CD14-positive monocyte (primary cell): Measurements from ENCODE around the gene PLPPR3. TPM values are rescaled to one million over a fixed set of nuclear protein-coding genes. Genes with fewer than 3 reads are reported as not detected.

Experiments
- DNase-seq, 3 donors: peaks; one replicate each; pipeline ENCODE4 v3.0.0-alpha.2; 2011 to 2022
- H2AFZ ChIP-seq: 2 replicates; pipeline ENCODE4 v1.6.0; 2012; ENCODE audit warnings: mild to moderate bottlenecking, low read depth, low read length, inconsistent platforms; ENCODE audit not compliant: insufficient read depth, poor library complexity, severe bottlenecking
- H3K27ac ChIP-seq, 2 donors: 1 replicate in 1 of 2; 2 replicates in 1 of 2; pipeline ENCODE4 v1.5.1; 2012 to 2013; ENCODE audit warnings: low read length in 2 of 2, control low read depth in 1 of 2, inconsistent platforms in 1 of 2, low read depth in 1 of 2, mild to moderate bottlenecking in 1 of 2
- H3K27me3 ChIP-seq, 2 donors: one replicate each; pipeline versions ENCODE4 v1.6.0 to v1.6.1; 2011 to 2013; ENCODE audit warnings: low read length in 2 of 2; ENCODE audit not compliant: control insufficient read depth in 2 of 2, insufficient read depth in 2 of 2
- H3K36me3 ChIP-seq, 2 donors: replicated peaks in 1 of 2; 1 replicate in 1 of 2; 2 replicates in 1 of 2; pipeline versions ENCODE4 v1.5.1 to v1.6.1; 2012 to 2013; ENCODE audit warnings: low read length in 2 of 2, control low read depth in 1 of 2, inconsistent platforms in 1 of 2, mild to moderate bottlenecking in 1 of 2; ENCODE audit not compliant: insufficient read depth in 2 of 2, control insufficient read depth in 1 of 2
- H3K4me1 ChIP-seq, 2 donors: 1 replicate in 1 of 2; 2 replicates in 1 of 2; pipeline versions ENCODE4 v1.5.1 to v1.6.1; 2012 to 2013; ENCODE audit warnings: low read length in 2 of 2, control low read depth in 1 of 2, inconsistent platforms in 1 of 2, mild to moderate bottlenecking in 1 of 2, moderate library complexity in 1 of 2; ENCODE audit not compliant: insufficient read depth in 2 of 2, control insufficient read depth in 1 of 2
- H3K4me2 ChIP-seq: replicated peaks from 2 replicates; pipeline ENCODE3; 2012; ENCODE audit warnings: low read length, moderate library complexity, mild to moderate bottlenecking; ENCODE audit not compliant: poor library complexity, severe bottlenecking; ENCODE audit errors: extremely low read depth
- H3K4me3 ChIP-seq, 3 experiments: fragments of 200-600 bp in 1 of 3; sonication (generic) in 1 of 3; replicated peaks in 1 of 3; 1 replicate in 2 of 3; 2 replicates in 1 of 3; pipeline ENCODE4 v1.5.1; 2011 to 2013; ENCODE audit warnings: low read length in 3 of 3, mild to moderate bottlenecking in 3 of 3, control low read depth in 2 of 3, low read depth in 2 of 3, inconsistent platforms in 1 of 3, moderate library complexity in 1 of 3
- H3K79me2 ChIP-seq: 2 replicates; pipeline ENCODE4 v1.6.0; 2012; ENCODE audit warnings: mild to moderate bottlenecking, control low read depth, inconsistent platforms, low read length, moderate library complexity; ENCODE audit not compliant: insufficient read depth
- H3K9ac ChIP-seq: 2 replicates; pipeline ENCODE4 v1.6.0; 2017; ENCODE audit warnings: low read length, mild to moderate bottlenecking; ENCODE audit not compliant: insufficient read depth, poor library complexity, severe bottlenecking
- H3K9me3 ChIP-seq, 2 donors: replicated peaks in 1 of 2; 1 replicate in 1 of 2; 2 replicates in 1 of 2; pipeline versions ENCODE4 v1.5.1 to v1.6.1; 2012 to 2013; ENCODE audit warnings: low read length in 2 of 2, control low read depth in 1 of 2; ENCODE audit not compliant: control insufficient read depth in 1 of 2, insufficient read depth in 1 of 2
- H4K20me1 ChIP-seq: 2 replicates; pipeline ENCODE4 v1.6.0; 2012; ENCODE audit warnings: mild to moderate bottlenecking, low read length, control low read depth, moderate library complexity; ENCODE audit not compliant: insufficient read depth
- H3K27ac Mint-ChIP-seq, 7 donors: one replicate each; pipeline ENCODE4 v1.8.0; 2020; ENCODE audit warnings: mild to moderate bottlenecking in 7 of 7, mixed read lengths in 7 of 7, moderate library complexity in 6 of 7, inconsistent platforms in 2 of 7
- H3K27me3 Mint-ChIP-seq, 3 donors: one replicate each; pipeline ENCODE4 v1.8.0; 2021 to 2022; ENCODE audit warnings: low read depth in 3 of 3, mild to moderate bottlenecking in 3 of 3, mixed read lengths in 3 of 3, moderate library complexity in 3 of 3, inconsistent platforms in 1 of 3
- H3K36me3 Mint-ChIP-seq, 2 donors: one replicate each; pipeline ENCODE4 v1.8.0; 2020; ENCODE audit warnings: mixed read lengths in 2 of 2, inconsistent platforms in 1 of 2, mild to moderate bottlenecking in 1 of 2
- H3K4me1 Mint-ChIP-seq: one replicate; pipeline ENCODE4 v1.8.0; 2020; ENCODE audit warnings: mild to moderate bottlenecking, mixed read lengths
- H3K4me3 Mint-ChIP-seq, 2 donors: one replicate each; pipeline ENCODE4 v1.8.0; 2020; ENCODE audit warnings: mild to moderate bottlenecking in 2 of 2, mixed read lengths in 2 of 2, moderate library complexity in 1 of 2
- H3K9me3 Mint-ChIP-seq, 7 donors: one replicate each; pipeline ENCODE4 v1.8.0; 2020 to 2022; ENCODE audit warnings: mixed read lengths in 7 of 7, mild to moderate bottlenecking in 6 of 7, moderate library complexity in 6 of 7, inconsistent platforms in 2 of 7
- CTCF ChIP-seq: fragments of 200-600 bp; IDR thresholded peaks from one replicate; pipeline ENCODE4 v1.8.0; 2022; ENCODE audit warnings: antibody characterized with exemption, mild to moderate bottlenecking
- WGBS: methylation state at CpG from one replicate; pipeline ENCODE4 v1.1.5; 2013; ENCODE audit warnings: missing lambda C conversion rate; ENCODE audit not compliant: insufficient coverage; 5-methylcytosine and 5-hydroxymethylcytosine counted together
- intact Hi-C, 2 donors: fragments of 100-400 bp; cut with micrococcal nuclease; formaldehyde crosslinking; loops; one replicate each; pipeline versions ENCODE4 v1.15.0 to v1.15.1; 2023
- polyA plus RNA-seq, 3 donors: library from polyadenylated mRNA; depleted of rRNA in 1 of 3; unstranded in 2 of 3; stranded (reverse) in 1 of 3; fragments of 300-500 nt in 2 of 3; fragments of >200 nt in 1 of 3; fragmentation: Illumina TruSeq in 2 of 3; gene quantifications; 1 replicate in 2 of 3; 2 replicates in 1 of 3; pipeline ENCODE4 v1.2.3, GENCODE V29; 2012 to 2021

PLPPR3 gene
- polyA plus RNA-seq, 3 donors = 1.2 TPM; not detected in 2

- peak overlapping the region; percentile 96 for H3K4me2 ChIP-seq
- intact Hi-C loops = loop anchor here in 1 of 2 donors (2.0 to 5.0 kb wide), 2 partner anchors 95 to 135 kb away; partner anchors contain the start of gene RNF126
- H3K79me2 ChIP-seq = peaks cover 55% of the 10 kb centered on the region
- peak overlapping the region; percentile 45 to 91 (median 77) for H3K27ac Mint-ChIP-seq
- under 1% methylated on average over 125 of the region's 129 CpGs for WGBS
- H3K9me3 Mint-ChIP-seq = peaks cover 0 to 1% (median 0%) of the 10 kb centered on the region in 7 donors
- H3K4me3 ChIP-seq = peak overlapping the region; percentile 85 to 97 (median 88)
- H3K36me3 Mint-ChIP-seq = peaks cover 7 to 28% of the 10 kb centered on the region in 2 donors
- no peaks in the 10 kb centered on the region for H3K27me3 ChIP-seq
- no peak overlapping the region for H2AFZ ChIP-seq
- H3K4me3 Mint-ChIP-seq = peak overlapping the region; percentile 85 to 93
- DNase-seq = peak; percentile 76 to 90 (median 87)
- H3K4me1 ChIP-seq = peaks cover 40 to 47% of the 10 kb centered on the region in 2 donors
- H3K4me1 Mint-ChIP-seq = peaks cover 28% of the 10 kb centered on the region
- peak overlapping the region; percentile 66 to 73 for H3K27ac ChIP-seq
- TF ChIP-seq CTCF = no peak
- H4K20me1 ChIP-seq = peaks cover 50% of the 10 kb centered on the region
- H3K27me3 Mint-ChIP-seq = peaks cover 0 to 1% (median 0%) of the 10 kb centered on the region in 3 donors
- peaks cover 19 to 28% of the 10 kb centered on the region in 2 donors for H3K36me3 ChIP-seq
- no peaks in the 10 kb centered on the region for H3K9me3 ChIP-seq
- peak overlapping the region; percentile 83 for H3K9ac ChIP-seq
Observed at GRCh38 chr19:797528-798414, 24.0 kb downstream of the PLPPR3 start.

GRCh38 chr19:796692-797527 is 24.8 kb downstream of the PLPPR3 start, which contains the start of gene PTBP1:
Gene PTBP1, plus strand, starts transcription at chr19:797452. Its CDS starts 46 bp downstream, at chr19:797498.
- H3K27me3 ChIP-seq = no peaks in the 10 kb centered on the region
- peaks cover 41% of the 10 kb centered on the region for H4K20me1 ChIP-seq
- WGBS = under 1% methylated on average over 76 of the region's 83 CpGs
- Mint-ChIP-seq H3K27me3 (peaks cover 0 to 1% (median 0%) of the 10 kb centered on the region in 3 donors), H3K4me1 (peaks cover 28% of the 10 kb centered on the region), H3K27ac (peak within 1 kb of the TSS; percentile 77 to 91 (median 85)), H3K9me3 (peaks cover 0 to 1% (median 0%) of the 10 kb centered on the region in 7 donors), H3K36me3 (peaks cover 7 to 20% of the 10 kb centered on the region in 2 donors), H3K4me3 (peak within 1 kb of the TSS; percentile 85 to 93)
- H3K27ac ChIP-seq = peak within 1 kb of the TSS; percentile 66 to 73
- peak within 1 kb of the TSS; percentile 88 to 97 (median 91) for H3K4me3 ChIP-seq
- H3K79me2 ChIP-seq = peaks cover 47% of the 10 kb centered on the region
- intact Hi-C loops = loop anchor here in 1 of 2 donors (2.0 to 5.0 kb wide), 2 partner anchors 94 to 135 kb away; partner anchors contain the start of gene RNF126
- peak; percentile 100 for DNase-seq
- peak within 1 kb of the TSS; percentile 96 for H3K4me2 ChIP-seq
- H3K36me3 ChIP-seq = peaks cover 18 to 19% of the 10 kb centered on the region in 2 donors
- no peak for TF ChIP-seq CTCF
- peak within 1 kb of the TSS; percentile 83 for H3K9ac ChIP-seq
- H2AFZ ChIP-seq = peak within 1 kb of the TSS; percentile 84
- H3K4me1 ChIP-seq = peaks cover 40 to 47% of the 10 kb centered on the region in 2 donors
- no peaks in the 10 kb centered on the region for H3K9me3 ChIP-seq
